Measurements from ENCODE around the gene TUT4. TPM values are rescaled to one million over a fixed set of nuclear protein-coding genes. Genes with fewer than 3 reads are reported as not detected.

Gene TUT4
- total RNA-seq, 1 experiment from 2014 or later: 67.4 TPM

DNA sequence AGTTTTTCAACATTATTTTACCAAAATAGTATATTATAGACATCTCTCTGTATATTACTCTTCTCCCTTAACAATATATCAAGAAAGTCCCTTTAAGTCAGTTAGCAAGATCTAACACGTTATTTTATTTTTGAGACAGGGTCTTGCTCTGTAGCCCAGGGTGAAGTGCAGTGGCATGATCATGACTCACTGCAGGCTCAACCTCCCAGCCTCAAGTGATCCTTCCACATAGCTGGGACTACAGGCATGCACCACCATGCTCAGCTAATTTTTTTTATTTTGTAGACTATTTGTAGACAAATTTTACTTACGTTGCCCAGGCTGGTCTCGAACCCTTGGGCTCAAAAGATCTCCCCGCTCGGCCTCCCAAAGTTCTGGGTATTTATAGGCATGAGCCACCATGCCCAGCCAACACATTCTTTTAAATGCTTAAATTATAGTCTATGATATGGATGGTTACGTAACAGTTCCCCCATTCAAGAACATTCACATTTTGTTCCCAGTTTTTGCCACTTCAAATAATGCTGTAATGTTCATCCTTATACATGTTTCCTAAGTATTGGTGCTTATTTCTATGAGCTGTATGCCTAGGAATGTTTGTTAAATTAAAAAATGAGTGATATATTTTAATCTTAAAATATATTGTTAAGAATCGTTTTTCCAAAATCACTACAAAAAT lies 70.4 kb downstream of the TUT4 start:
- no peaks in the 10 kb centered on the region for H3K9me3 ChIP-seq (ENCODE audit: control insufficient read depth, insufficient read depth, low read depth, low read length)
- TSS peak; percentile 19 for BruUV-seq (replicated peaks)
- in situ Hi-C loops (cut with HindIII; ENCODE audit: low pct_unique_long_range_greater_than_20kb, low sequenced_read_pairs) (no loop called here), intact Hi-C loops (cut with micrococcal nuclease; ENCODE audit: unreplicated experiment) (no loop called here)
- H3K27me3 ChIP-seq (ENCODE audit: control insufficient read depth, insufficient read depth, low read length): no peaks in the 10 kb centered on the region
- ChIA-PET CTCF (no interaction called here), POLR2A (no interaction called here)
- no peak overlapping the region for H3K4me3 ChIP-seq (ENCODE audit: low read depth in 2 of 2, low read length in 2 of 2)
- TF ChIP-seq, protein P1, sequence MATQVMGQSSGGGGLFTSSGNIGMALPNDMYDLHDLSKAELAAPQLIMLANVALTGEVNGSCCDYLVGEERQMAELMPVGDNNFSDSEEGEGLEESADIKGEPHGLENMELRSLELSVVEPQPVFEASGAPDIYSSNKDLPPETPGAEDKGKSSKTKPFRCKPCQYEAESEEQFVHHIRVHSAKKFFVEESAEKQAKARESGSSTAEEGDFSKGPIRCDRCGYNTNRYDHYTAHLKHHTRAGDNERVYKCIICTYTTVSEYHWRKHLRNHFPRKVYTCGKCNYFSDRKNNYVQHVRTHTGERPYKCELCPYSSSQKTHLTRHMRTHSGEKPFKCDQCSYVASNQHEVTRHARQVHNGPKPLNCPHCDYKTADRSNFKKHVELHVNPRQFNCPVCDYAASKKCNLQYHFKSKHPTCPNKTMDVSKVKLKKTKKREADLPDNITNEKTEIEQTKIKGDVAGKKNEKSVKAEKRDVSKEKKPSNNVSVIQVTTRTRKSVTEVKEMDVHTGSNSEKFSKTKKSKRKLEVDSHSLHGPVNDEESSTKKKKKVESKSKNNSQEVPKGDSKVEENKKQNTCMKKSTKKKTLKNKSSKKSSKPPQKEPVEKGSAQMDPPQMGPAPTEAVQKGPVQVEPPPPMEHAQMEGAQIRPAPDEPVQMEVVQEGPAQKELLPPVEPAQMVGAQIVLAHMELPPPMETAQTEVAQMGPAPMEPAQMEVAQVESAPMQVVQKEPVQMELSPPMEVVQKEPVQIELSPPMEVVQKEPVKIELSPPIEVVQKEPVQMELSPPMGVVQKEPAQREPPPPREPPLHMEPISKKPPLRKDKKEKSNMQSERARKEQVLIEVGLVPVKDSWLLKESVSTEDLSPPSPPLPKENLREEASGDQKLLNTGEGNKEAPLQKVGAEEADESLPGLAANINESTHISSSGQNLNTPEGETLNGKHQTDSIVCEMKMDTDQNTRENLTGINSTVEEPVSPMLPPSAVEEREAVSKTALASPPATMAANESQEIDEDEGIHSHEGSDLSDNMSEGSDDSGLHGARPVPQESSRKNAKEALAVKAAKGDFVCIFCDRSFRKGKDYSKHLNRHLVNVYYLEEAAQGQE (IDR thresholded peaks at IDR 0.05; ENCODE audit: insufficient read depth in 1 of 2, low read depth in 2 of 2, low read length in 1 of 2): no peak
- no peak for TF ChIP-seq TCF7L2 (IDR thresholded peaks at IDR 0.05; ENCODE audit: low read depth, low read length)
- TF ChIP-seq, protein P2, sequence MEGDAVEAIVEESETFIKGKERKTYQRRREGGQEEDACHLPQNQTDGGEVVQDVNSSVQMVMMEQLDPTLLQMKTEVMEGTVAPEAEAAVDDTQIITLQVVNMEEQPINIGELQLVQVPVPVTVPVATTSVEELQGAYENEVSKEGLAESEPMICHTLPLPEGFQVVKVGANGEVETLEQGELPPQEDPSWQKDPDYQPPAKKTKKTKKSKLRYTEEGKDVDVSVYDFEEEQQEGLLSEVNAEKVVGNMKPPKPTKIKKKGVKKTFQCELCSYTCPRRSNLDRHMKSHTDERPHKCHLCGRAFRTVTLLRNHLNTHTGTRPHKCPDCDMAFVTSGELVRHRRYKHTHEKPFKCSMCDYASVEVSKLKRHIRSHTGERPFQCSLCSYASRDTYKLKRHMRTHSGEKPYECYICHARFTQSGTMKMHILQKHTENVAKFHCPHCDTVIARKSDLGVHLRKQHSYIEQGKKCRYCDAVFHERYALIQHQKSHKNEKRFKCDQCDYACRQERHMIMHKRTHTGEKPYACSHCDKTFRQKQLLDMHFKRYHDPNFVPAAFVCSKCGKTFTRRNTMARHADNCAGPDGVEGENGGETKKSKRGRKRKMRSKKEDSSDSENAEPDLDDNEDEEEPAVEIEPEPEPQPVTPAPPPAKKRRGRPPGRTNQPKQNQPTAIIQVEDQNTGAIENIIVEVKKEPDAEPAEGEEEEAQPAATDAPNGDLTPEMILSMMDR (IDR thresholded peaks at IDR 0.05): no peak
- no peak for TF ChIP-seq SIN3A (IDR thresholded peaks at IDR 0.05; ENCODE audit: borderline replicate concordance, insufficient read depth, low read depth, low read length)
- no peak for TF ChIP-seq POLR2AphosphoS5 (IDR thresholded peaks at IDR 0.05; ENCODE audit: low read depth, low read length)
- DNase-seq (ENCODE audit: low read depth, low spot score): no peak
- H3K27ac ChIP-seq (ENCODE audit: low read length): no peak overlapping the region
- H3K4me1 ChIP-seq (ENCODE audit: control insufficient read depth, insufficient read depth, low read length): no peaks in the 10 kb centered on the region
- H3K36me3 ChIP-seq (ENCODE audit: control insufficient read depth, insufficient read depth, low read length): no peaks in the 10 kb centered on the region
- ATAC-seq: no peak

DNA sequence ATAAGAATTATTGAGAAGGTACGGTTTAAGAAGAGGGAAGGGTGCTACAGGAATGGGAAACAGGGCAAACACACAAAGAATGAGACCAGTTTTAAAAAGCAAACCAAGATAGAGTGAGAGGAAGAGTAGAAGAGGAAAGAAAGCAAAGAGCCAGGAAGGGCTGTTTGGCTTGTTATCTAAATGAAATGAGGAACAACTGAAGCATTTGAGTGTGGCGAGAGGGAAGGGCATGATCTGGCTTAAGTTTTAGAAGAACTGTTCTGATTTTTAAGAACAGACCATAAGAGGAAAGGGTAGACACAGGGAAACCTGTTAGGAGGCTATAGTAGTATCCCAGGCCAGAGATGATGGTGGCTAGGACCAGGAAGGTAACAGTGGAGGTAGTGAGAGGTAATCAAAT lies 73.8 kb downstream of the TUT4 start:
- Histone ChIP-seq H3K27ac (ENCODE audit: low read length) (no peak overlapping the region), H3K9me3 (ENCODE audit: control insufficient read depth, insufficient read depth, low read depth, low read length) (no peaks in the 10 kb centered on the region), H3K27me3 (ENCODE audit: control insufficient read depth, insufficient read depth, low read length) (no peaks in the 10 kb centered on the region), H3K36me3 (ENCODE audit: control insufficient read depth, insufficient read depth, low read length) (peaks cover 9% of the 10 kb centered on the region), H3K4me1 (ENCODE audit: control insufficient read depth, insufficient read depth, low read length) (no peaks in the 10 kb centered on the region), H3K4me3 (ENCODE audit: low read depth in 2 of 2, low read length in 2 of 2) (no peak overlapping the region)
- CTCF ChIA-PET: no interaction called here
- no peak for DNase-seq (ENCODE audit: low read depth, low spot score)
- no peak for ATAC-seq
- TF ChIP-seq POLR2AphosphoS5 (IDR thresholded peaks at IDR 0.05; ENCODE audit: low read depth, low read length) (no peak), SIN3A (IDR thresholded peaks at IDR 0.05; ENCODE audit: borderline replicate concordance, insufficient read depth, low read depth, low read length) (no peak), TCF7L2 (IDR thresholded peaks at IDR 0.05; ENCODE audit: low read depth, low read length) (no peak)
- TF ChIP-seq, protein P1 (IDR thresholded peaks at IDR 0.05; ENCODE audit: insufficient read depth in 1 of 2, low read depth in 2 of 2, low read length in 1 of 2): no peak
- TF ChIP-seq, protein P2 (IDR thresholded peaks at IDR 0.05): no peak
- in situ Hi-C loops (cut with HindIII; ENCODE audit: low pct_unique_long_range_greater_than_20kb, low sequenced_read_pairs): no loop called here
- POLR2A ChIA-PET: no interaction called here
- intact Hi-C loops (cut with micrococcal nuclease; ENCODE audit: unreplicated experiment): no loop called here
- no TSS peak for BruUV-seq (replicated peaks)

All from Panc1 (cell line).